B cell (primary cell): ENCODE data around the gene HLCS. TPM values are rescaled to one million over a fixed set of nuclear protein-coding genes. Genes with fewer than 3 reads are reported as not detected.

Source experiments
- ATAC-seq: fragments of 200-7000 bp; cut with Tn5 transposase; one replicate; pipeline ENCODE4 v1.10.0; 2021; ENCODE audit warnings: low read depth, mild to moderate bottlenecking, moderate number of reproducible peaks, moderate library complexity
- CTCF ChIA-PET: fragments of 350-600 bp; sonication (Branson Sonifier 250); formaldehyde crosslinking; loops from one replicate; lab custom pipeline; 2021; ENCODE audit warnings: antibody characterized with exemption, inconsistent platforms; lab: Charles Lee
- POLR2A ChIA-PET: fragments of 350-600 bp; sonication (Branson Sonifier 250); formaldehyde crosslinking; loops from one replicate; lab custom pipeline; 2021; ENCODE audit warnings: antibody characterized with exemption; lab: Charles Lee
- DNase-seq: peaks from one replicate; pipeline ENCODE4 v3.0.0; 2013
- H2AFZ ChIP-seq: 2 replicates; pipeline ENCODE4 v1.6.1; 2012; ENCODE audit warnings: mild to moderate bottlenecking, low read depth, low read length; ENCODE audit not compliant: insufficient read depth, poor library complexity, severe bottlenecking
- H3K27ac ChIP-seq, 2 donors: 1 replicate in 1 of 2; 2 replicates in 1 of 2; pipeline ENCODE4 v1.5.1; 2012 to 2013; ENCODE audit warnings: low read length in 2 of 2, mild to moderate bottlenecking in 2 of 2, moderate library complexity in 1 of 2
- H3K27me3 ChIP-seq, 4 experiments: fragments of 200-600 bp in 1 of 4; sonication (generic) in 1 of 4; replicated peaks in 1 of 4; 1 replicate in 2 of 4; 2 replicates in 2 of 4; pipeline versions ENCODE4 v1.6.1 to v1.7.0; 2013 to 2016; ENCODE audit warnings: low read length in 3 of 4, mild to moderate bottlenecking in 2 of 4, mixed read lengths in 1 of 4, moderate library complexity in 1 of 4; ENCODE audit not compliant: insufficient read depth in 4 of 4, control insufficient read depth in 3 of 4; ENCODE audit errors: control extremely low read depth in 1 of 4
- H3K36me3 ChIP-seq, 2 experiments: replicated peaks in 1 of 2; 1 replicate in 1 of 2; 2 replicates in 1 of 2; pipeline versions ENCODE4 v1.6.1 to v1.7.1; 2013; ENCODE audit warnings: low read length in 1 of 2; ENCODE audit not compliant: insufficient read depth in 2 of 2, control insufficient read depth in 1 of 2; ENCODE audit errors: control extremely low read depth in 1 of 2, extremely low read depth in 1 of 2
- H3K4me1 ChIP-seq, 2 donors: fragments of 200-600 bp in 1 of 2; sonication (generic) in 1 of 2; 1 replicate in 1 of 2; 2 replicates in 1 of 2; pipeline versions ENCODE4 v1.5.1 to v1.6.1; 2013 to 2017; ENCODE audit warnings: low read length in 2 of 2; ENCODE audit not compliant: control insufficient read depth in 2 of 2, insufficient read depth in 2 of 2
- H3K4me2 ChIP-seq: replicated peaks from 2 replicates; pipeline ENCODE3; 2012; ENCODE audit warnings: mild to moderate bottlenecking, low read depth, low read length; ENCODE audit not compliant: poor library complexity, severe bottlenecking
- H3K4me3 ChIP-seq, 5 experiments: fragments of 200-600 bp in 1 of 5; sonication (generic) in 1 of 5; 1 replicate in 3 of 5; 2 replicates in 2 of 5; pipeline versions ENCODE4 v1.5.1 to v1.7.0; 2011 to 2016; ENCODE audit warnings: low read length in 4 of 5, mild to moderate bottlenecking in 4 of 5, low read depth in 2 of 5, control low read depth in 1 of 5, moderate library complexity in 1 of 5; ENCODE audit not compliant: insufficient read depth in 1 of 5; ENCODE audit errors: control extremely low read depth in 1 of 5, extremely low read depth in 1 of 5
- H3K79me2 ChIP-seq: fragments of 200-600 bp; sonication (generic); one replicate; pipeline ENCODE4 v1.6.0; 2016; ENCODE audit warnings: low read length; ENCODE audit not compliant: control insufficient read depth, insufficient read depth
- H3K9ac ChIP-seq: fragments of 200-600 bp; sonication (generic); 2 replicates; pipeline ENCODE4 v1.6.1; 2017; ENCODE audit warnings: mild to moderate bottlenecking, low read length, moderate library complexity
- H3K9me3 ChIP-seq, 3 donors: one replicate each; pipeline versions ENCODE4 v1.6.1 to v1.7.1; 2013; ENCODE audit warnings: low read length in 2 of 3; ENCODE audit not compliant: control insufficient read depth in 2 of 3, insufficient read depth in 1 of 3; ENCODE audit errors: control extremely low read depth in 1 of 3
- H4K20me1 ChIP-seq: 2 replicates; pipeline ENCODE4 v1.6.0; 2012; ENCODE audit warnings: mild to moderate bottlenecking, low read length; ENCODE audit not compliant: insufficient read depth, control insufficient read depth, poor library complexity, severe bottlenecking
- H3K27ac Mint-ChIP-seq: one replicate; pipeline ENCODE4 v1.8.0; 2021; ENCODE audit warnings: mixed read lengths
- H3K27me3 Mint-ChIP-seq: one replicate; pipeline ENCODE4 v1.8.0; 2021; ENCODE audit warnings: mixed read lengths
- H3K4me1 Mint-ChIP-seq: one replicate; pipeline ENCODE4 v1.8.0; 2021; ENCODE audit warnings: mixed read lengths
- H3K4me3 Mint-ChIP-seq: one replicate; pipeline ENCODE4 v1.8.0; 2021; ENCODE audit warnings: mixed read lengths
- H3K9me3 Mint-ChIP-seq: one replicate; pipeline ENCODE4 v1.8.0; 2022; ENCODE audit warnings: mixed read lengths; ENCODE audit not compliant: insufficient read depth
- CTCF ChIP-seq: fragments of 200-600 bp; IDR thresholded peaks from one replicate; pipeline ENCODE4 v1.8.0; 2022; ENCODE audit warnings: antibody characterized with exemption, mild to moderate bottlenecking
- EZH2 ChIP-seq: IDR thresholded peaks from 2 replicates; pipeline ENCODE4 v1.6.1; 2012; ENCODE audit warnings: borderline replicate concordance, low read depth, mild to moderate bottlenecking, moderate library complexity, low read length; ENCODE audit not compliant: insufficient read depth, poor library complexity, severe bottlenecking
- WGBS: methylation state at CpG from one replicate; pipeline ENCODE4 v1.1.5; 2013; ENCODE audit warnings: missing lambda C conversion rate; ENCODE audit not compliant: insufficient coverage; 5-methylcytosine and 5-hydroxymethylcytosine counted together
- intact Hi-C: fragments of 100-400 bp; cut with micrococcal nuclease; formaldehyde crosslinking; loops from one replicate; pipeline ENCODE4 v1.10.0; 2022
- polyA plus RNA-seq: library from polyadenylated mRNA; depleted of rRNA; stranded (reverse); fragments of >200 nt; gene quantifications from 2 replicates; pipeline ENCODE4 v1.2.3, GENCODE V29; 2012
- total RNA-seq, 2 donors: library from RNA; stranded (reverse); fragments of 120-200 nt in 1 of 2; gene quantifications; 1 replicate in 1 of 2; 2 replicates in 1 of 2; pipeline versions ENCODE4 v1.2.3 to v1.2.4, GENCODE V29; 2013 to 2022

Gene HLCS
- total and polyA plus RNA-seq, 2 donors (not counting 1 experiment from before 2014, with no cell fraction given), result 4.4 to 14.7 TPM

GRCh38 chr21:36834192-36834591 is 132.3 kb downstream of the HLCS start:
- H3K9ac ChIP-seq, result no peak overlapping the region
- H3K36me3 ChIP-seq, result no peaks in the 10 kb centered on the region
- no peaks in the 10 kb centered on the region for H3K4me1 ChIP-seq
- intact Hi-C loops, result no loop called here
- H3K27me3 Mint-ChIP-seq, result no peaks in the 10 kb centered on the region
- H3K27ac ChIP-seq, result no peak overlapping the region
- ChIA-PET CTCF (no interaction called here), POLR2A (no interaction called here)
- 96% methylated on average over 4 of the region's 4 CpGs for WGBS
- no peak overlapping the region for H2AFZ ChIP-seq
- no peaks in the 10 kb centered on the region for H3K4me1 Mint-ChIP-seq
- H3K4me3 ChIP-seq, result no peak overlapping the region
- ATAC-seq (no peak), DNase-seq (no peak)
- no peak overlapping the region for H3K4me2 ChIP-seq
- H3K9me3 Mint-ChIP-seq, result no peaks in the 10 kb centered on the region
- no peak overlapping the region for H3K27ac Mint-ChIP-seq
- H3K9me3 ChIP-seq, result no peaks in the 10 kb centered on the region
- no peaks in the 10 kb centered on the region for H3K79me2 ChIP-seq
- no peaks in the 10 kb centered on the region for H3K27me3 ChIP-seq
- no peak for TF ChIP-seq CTCF
- no peak for TF ChIP-seq EZH2
- H4K20me1 ChIP-seq, result no peaks in the 10 kb centered on the region
- no peak overlapping the region for H3K4me3 Mint-ChIP-seq

GRCh38 chr21:36830100-36830499 is 136.4 kb downstream of the HLCS start:
- Mint-ChIP-seq H3K4me1 (no peaks in the 10 kb centered on the region), H3K4me3 (no peak overlapping the region), H3K9me3 (no peaks in the 10 kb centered on the region), H3K27me3 (no peaks in the 10 kb centered on the region), H3K27ac (no peak overlapping the region)
- intact Hi-C loops, result no loop called here
- no peaks in the 10 kb centered on the region for H3K4me1 ChIP-seq
- 86% methylated on average over 1 of the region's 8 CpGs for WGBS
- H4K20me1 ChIP-seq, result no peaks in the 10 kb centered on the region
- ChIA-PET POLR2A (no interaction called here), CTCF (no interaction called here)
- ATAC-seq (no peak), DNase-seq (no peak)
- no peaks in the 10 kb centered on the region for H3K79me2 ChIP-seq
- no peak overlapping the region for H3K4me3 ChIP-seq
- H2AFZ ChIP-seq, result no peak overlapping the region
- H3K9me3 ChIP-seq, result no peaks in the 10 kb centered on the region
- TF ChIP-seq CTCF (no peak), EZH2 (no peak)
- H3K36me3 ChIP-seq, result no peaks in the 10 kb centered on the region
- H3K4me2 ChIP-seq, result no peak overlapping the region
- H3K9ac ChIP-seq, result no peak overlapping the region
- no peaks in the 10 kb centered on the region for H3K27me3 ChIP-seq
- H3K27ac ChIP-seq, result no peak overlapping the region
